Measurements from ENCODE around the gene NPRL2. TPM values are rescaled to one million over a fixed set of nuclear protein-coding genes. Genes with fewer than 3 reads are reported as not detected.
A peak's percentile ranks its signal among the peaks of the same experiment; 100 is the strongest.

NPRL2 gene
- total RNA-seq, 1 experiment from 2014 or later: 21.0 TPM

DNA sequence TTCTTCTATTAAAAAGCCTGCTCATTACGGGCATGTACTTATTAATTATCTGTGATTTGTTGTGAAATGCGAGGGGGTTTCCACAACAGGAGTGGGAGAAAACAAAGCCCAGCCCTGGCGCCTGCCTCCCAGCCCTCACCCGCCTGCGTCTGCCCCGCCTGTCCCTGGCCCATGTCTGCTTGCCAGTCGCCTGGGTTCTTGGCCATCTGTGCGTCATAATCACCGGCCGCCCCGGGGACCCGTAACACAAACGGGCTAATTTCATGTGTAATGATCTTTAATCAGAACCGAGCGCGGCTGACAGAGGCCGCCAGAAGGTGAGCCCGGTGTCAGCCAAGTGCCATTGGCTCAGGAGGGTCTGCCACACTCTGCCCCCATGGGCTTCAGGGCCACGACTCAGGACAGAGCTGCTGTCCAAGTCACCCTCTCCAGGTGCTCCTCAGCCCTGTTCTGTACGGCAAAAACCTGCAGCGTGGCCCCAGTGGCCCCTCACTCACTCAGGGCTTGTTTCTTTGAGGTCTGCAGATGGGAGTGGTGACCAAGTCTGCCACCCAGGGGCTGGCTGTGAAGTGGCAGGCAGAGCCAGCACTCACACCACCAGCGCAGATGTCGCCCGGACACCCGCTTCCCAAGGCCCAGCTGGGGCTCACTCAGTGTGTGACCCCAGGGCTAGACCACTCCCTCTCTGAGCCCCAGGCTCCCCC lies 37.6 kb upstream of the NPRL2 start:
- Mint-ChIP-seq H3K4me1 (ENCODE audit: low read depth, unreplicated experiment) (no peaks in the 10 kb centered on the region), H3K27me3 (ENCODE audit: unreplicated experiment) (peaks cover 47% of the 10 kb centered on the region), H3K4me3 (ENCODE audit: low read depth, unreplicated experiment) (no peak overlapping the region), H3K27ac (ENCODE audit: unreplicated experiment) (no peak overlapping the region), H3K9me3 (ENCODE audit: low read depth, unreplicated experiment) (no peaks in the 10 kb centered on the region), H3K36me3 (ENCODE audit: insufficient read depth, unreplicated experiment) (no peaks in the 10 kb centered on the region)
- peak; percentile 31 for DNase-seq
- TF ChIP-seq, protein P1, sequence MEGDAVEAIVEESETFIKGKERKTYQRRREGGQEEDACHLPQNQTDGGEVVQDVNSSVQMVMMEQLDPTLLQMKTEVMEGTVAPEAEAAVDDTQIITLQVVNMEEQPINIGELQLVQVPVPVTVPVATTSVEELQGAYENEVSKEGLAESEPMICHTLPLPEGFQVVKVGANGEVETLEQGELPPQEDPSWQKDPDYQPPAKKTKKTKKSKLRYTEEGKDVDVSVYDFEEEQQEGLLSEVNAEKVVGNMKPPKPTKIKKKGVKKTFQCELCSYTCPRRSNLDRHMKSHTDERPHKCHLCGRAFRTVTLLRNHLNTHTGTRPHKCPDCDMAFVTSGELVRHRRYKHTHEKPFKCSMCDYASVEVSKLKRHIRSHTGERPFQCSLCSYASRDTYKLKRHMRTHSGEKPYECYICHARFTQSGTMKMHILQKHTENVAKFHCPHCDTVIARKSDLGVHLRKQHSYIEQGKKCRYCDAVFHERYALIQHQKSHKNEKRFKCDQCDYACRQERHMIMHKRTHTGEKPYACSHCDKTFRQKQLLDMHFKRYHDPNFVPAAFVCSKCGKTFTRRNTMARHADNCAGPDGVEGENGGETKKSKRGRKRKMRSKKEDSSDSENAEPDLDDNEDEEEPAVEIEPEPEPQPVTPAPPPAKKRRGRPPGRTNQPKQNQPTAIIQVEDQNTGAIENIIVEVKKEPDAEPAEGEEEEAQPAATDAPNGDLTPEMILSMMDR (IDR thresholded peaks at IDR 0.05; ENCODE audit: unreplicated experiment): no peak
- BruUV-seq (replicated peaks): no TSS peak
- intact Hi-C loops (cut with micrococcal nuclease; ENCODE audit: unreplicated experiment): no loop called here
- CTCF ChIA-PET: interaction anchor here (1.7 kb wide), 1 partner anchor 8 kb away, joined by 4 read pairs; no protein-coding TSS in a partner anchor

DNA sequence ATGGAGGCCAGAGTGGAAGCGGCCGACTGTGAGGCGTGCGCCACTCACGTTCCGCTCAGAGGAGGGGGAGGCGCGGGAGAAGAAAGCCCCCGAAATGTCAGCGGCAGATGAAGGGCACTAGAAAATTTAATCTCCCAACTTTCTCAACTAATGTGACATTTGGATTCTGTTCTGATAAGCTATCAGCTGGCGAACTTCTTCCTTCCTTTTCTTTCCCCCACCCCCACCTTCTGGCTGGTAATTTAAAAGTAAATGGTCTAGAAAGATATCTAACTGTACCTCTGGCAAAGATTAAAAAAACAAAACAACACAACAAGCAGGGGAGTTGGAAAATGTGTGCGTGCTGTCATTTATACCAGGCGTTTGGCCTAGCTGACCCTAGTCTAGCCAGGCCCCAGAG lies 35.2 kb upstream of the NPRL2 start:
- intact Hi-C loops (cut with micrococcal nuclease; ENCODE audit: unreplicated experiment): no loop called here
- H3K27ac Mint-ChIP-seq (ENCODE audit: unreplicated experiment): no peak overlapping the region
- no peaks in the 10 kb centered on the region for H3K4me1 Mint-ChIP-seq (ENCODE audit: low read depth, unreplicated experiment)
- TF ChIP-seq, protein P1 (IDR thresholded peaks at IDR 0.05; ENCODE audit: unreplicated experiment): no peak
- H3K9me3 Mint-ChIP-seq (ENCODE audit: low read depth, unreplicated experiment): no peaks in the 10 kb centered on the region
- H3K27me3 Mint-ChIP-seq (ENCODE audit: unreplicated experiment): peaks cover 68% of the 10 kb centered on the region
- H3K4me3 Mint-ChIP-seq (ENCODE audit: low read depth, unreplicated experiment): no peak overlapping the region
- no peaks in the 10 kb centered on the region for H3K36me3 Mint-ChIP-seq (ENCODE audit: insufficient read depth, unreplicated experiment)
- CTCF ChIA-PET: no interaction called here
- DNase-seq: no peak
- BruUV-seq (replicated peaks): no TSS peak

DNA sequence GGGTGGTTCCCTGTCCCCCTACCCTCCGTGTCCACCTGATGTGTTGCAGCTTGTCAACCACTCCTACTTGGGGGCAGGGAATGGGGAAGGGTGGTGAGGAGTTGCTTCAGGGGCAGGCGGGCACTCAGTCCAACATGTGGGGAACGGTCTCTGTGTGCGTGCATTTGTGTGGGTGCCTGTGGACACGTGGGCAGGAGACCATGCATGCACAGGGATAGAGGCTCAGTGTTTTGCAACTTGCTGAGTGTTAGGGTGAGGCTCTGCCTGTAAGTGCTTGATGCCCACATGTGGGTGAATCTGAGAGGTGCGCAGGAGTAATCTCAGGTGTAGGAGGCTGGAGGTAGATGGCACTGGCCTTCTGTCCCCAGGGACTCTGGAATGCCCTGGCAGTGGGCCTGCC lies 33.2 kb upstream of the NPRL2 start:
- Mint-ChIP-seq H3K36me3 (ENCODE audit: insufficient read depth, unreplicated experiment) (no peaks in the 10 kb centered on the region), H3K4me3 (ENCODE audit: low read depth, unreplicated experiment) (no peak overlapping the region), H3K27ac (ENCODE audit: unreplicated experiment) (no peak overlapping the region), H3K4me1 (ENCODE audit: low read depth, unreplicated experiment) (no peaks in the 10 kb centered on the region), H3K27me3 (ENCODE audit: unreplicated experiment) (peaks cover 89% of the 10 kb centered on the region), H3K9me3 (ENCODE audit: low read depth, unreplicated experiment) (no peaks in the 10 kb centered on the region)
- intact Hi-C loops (cut with micrococcal nuclease; ENCODE audit: unreplicated experiment): no loop called here
- CTCF ChIA-PET: no interaction called here
- no peak for DNase-seq
- BruUV-seq (replicated peaks): no TSS peak
- TF ChIP-seq, protein P1 (IDR thresholded peaks at IDR 0.05; ENCODE audit: unreplicated experiment): no peak

DNA sequence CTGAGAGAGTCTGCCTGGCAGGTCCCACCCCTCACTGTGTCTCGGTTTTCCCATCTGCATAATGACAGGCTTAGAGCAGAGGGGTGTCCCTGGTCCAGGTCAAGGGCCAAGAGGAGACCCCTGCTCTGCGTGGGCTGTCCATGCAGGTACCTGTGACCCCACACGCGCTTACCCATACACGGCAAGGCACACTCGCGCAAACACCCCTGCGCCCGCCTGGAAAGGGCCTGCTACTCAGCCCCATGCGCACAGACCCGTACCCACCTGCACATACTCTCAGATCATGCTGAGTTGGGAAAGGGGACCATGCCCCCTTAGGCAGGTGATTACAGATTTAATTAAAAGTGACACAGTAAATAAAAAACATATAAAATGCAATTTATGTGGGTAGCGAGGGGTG lies 32.1 kb upstream of the NPRL2 start:
- Mint-ChIP-seq H3K27ac (ENCODE audit: unreplicated experiment) (no peak overlapping the region), H3K36me3 (ENCODE audit: insufficient read depth, unreplicated experiment) (no peaks in the 10 kb centered on the region), H3K9me3 (ENCODE audit: low read depth, unreplicated experiment) (no peaks in the 10 kb centered on the region), H3K4me1 (ENCODE audit: low read depth, unreplicated experiment) (no peaks in the 10 kb centered on the region), H3K27me3 (ENCODE audit: unreplicated experiment) (peaks cover 98% of the 10 kb centered on the region), H3K4me3 (ENCODE audit: low read depth, unreplicated experiment) (no peak overlapping the region)
- intact Hi-C loops (cut with micrococcal nuclease; ENCODE audit: unreplicated experiment): no loop called here
- CTCF ChIA-PET: no interaction called here
- no TSS peak for BruUV-seq (replicated peaks)
- DNase-seq: no peak
- TF ChIP-seq, protein P1 (IDR thresholded peaks at IDR 0.05; ENCODE audit: unreplicated experiment): no peak
